CD4-positive, CD25-positive, alpha-beta regulatory T cell (primary cell): ENCODE results near the gene FILIP1. TPM values are rescaled to one million over a fixed set of nuclear protein-coding genes. Genes with fewer than 3 reads are reported as not detected.

ENCODE experiments used
- ATAC-seq, 2 donors: fragments of 150-1000 bp; cut with Tn5 transposase; one replicate each; pipeline ENCODE4 v1.10.0; 2021; ENCODE audit warnings: low read depth in 2 of 2, moderate number of reproducible peaks in 2 of 2, moderate library complexity in 1 of 2
- DNase-seq, 3 donors: peaks; one replicate each; pipeline versions ENCODE4 v3.0.0 to v3.0.0-alpha.2; 2012 to 2022; ENCODE audit warnings: mixed read lengths in 1 of 3
- H3K27ac ChIP-seq: one replicate; pipeline ENCODE4 v1.7.0; 2013; ENCODE audit warnings: mild to moderate bottlenecking, low read length; ENCODE audit not compliant: insufficient read depth, poor library complexity, severe bottlenecking
- H3K27me3 ChIP-seq: one replicate; pipeline ENCODE4 v1.7.0; 2013; ENCODE audit warnings: low read length; ENCODE audit not compliant: control insufficient read depth, insufficient read depth
- H3K36me3 ChIP-seq: one replicate; pipeline ENCODE4 v1.7.0; 2013; ENCODE audit warnings: mild to moderate bottlenecking, low read length, moderate library complexity; ENCODE audit not compliant: control insufficient read depth, insufficient read depth
- H3K4me1 ChIP-seq: 2 replicates; pipeline ENCODE4 v1.7.0; 2013; ENCODE audit warnings: mild to moderate bottlenecking, low read length; ENCODE audit not compliant: insufficient read depth, control insufficient read depth, poor library complexity, severe bottlenecking
- H3K4me3 ChIP-seq: one replicate; pipeline ENCODE4 v1.7.0; 2013; ENCODE audit warnings: low read depth, mild to moderate bottlenecking, low read length, moderate library complexity
- H3K9me3 ChIP-seq, 2 experiments: 1 replicate in 1 of 2; 2 replicates in 1 of 2; pipeline ENCODE4 v1.7.0; 2013; ENCODE audit warnings: low read length in 2 of 2, mild to moderate bottlenecking in 1 of 2, moderate library complexity in 1 of 2; ENCODE audit not compliant: control insufficient read depth in 2 of 2
- H3K27ac Mint-ChIP-seq, 3 donors: one replicate each; pipeline ENCODE4 v1.8.0; 2020 to 2022; ENCODE audit warnings: mild to moderate bottlenecking in 3 of 3, mixed read lengths in 3 of 3, moderate library complexity in 2 of 3
- H3K27me3 Mint-ChIP-seq: one replicate; pipeline ENCODE4 v1.8.0; 2022; ENCODE audit warnings: mild to moderate bottlenecking, mixed read lengths
- H3K36me3 Mint-ChIP-seq: one replicate; pipeline ENCODE4 v1.8.0; 2020; ENCODE audit warnings: mixed read lengths
- H3K4me1 Mint-ChIP-seq, 4 donors: one replicate each; pipeline ENCODE4 v1.8.0; 2020 to 2022; ENCODE audit warnings: mixed read lengths in 4 of 4, mild to moderate bottlenecking in 1 of 4
- H3K4me3 Mint-ChIP-seq, 4 donors: one replicate each; pipeline ENCODE4 v1.8.0; 2020 to 2022; ENCODE audit warnings: mild to moderate bottlenecking in 4 of 4, mixed read lengths in 4 of 4, moderate library complexity in 3 of 4
- H3K9me3 Mint-ChIP-seq, 7 donors: one replicate each; pipeline ENCODE4 v1.8.0; 2020 to 2022; ENCODE audit warnings: mixed read lengths in 7 of 7, mild to moderate bottlenecking in 3 of 7, moderate library complexity in 2 of 7
- polyA plus RNA-seq, 4 donors: library from polyadenylated mRNA; unstranded; fragments of 300-500 nt; fragmentation: Illumina TruSeq; gene quantifications; one replicate each; pipeline ENCODE4 v1.2.3, GENCODE V29; 2021
- total RNA-seq: library from RNA; stranded (reverse); gene quantifications from one replicate; pipeline ENCODE4 v1.2.3, GENCODE V29; 2022

FILIP1 gene
- total and polyA plus RNA-seq, 5 donors from 2014 or later: 0.02 TPM; not detected in 4

- Mint-ChIP-seq H3K4me1 (no peaks in the 10 kb centered on the region), H3K4me3 (no peak overlapping the region), H3K36me3 (no peaks in the 10 kb centered on the region), H3K27ac (no peak overlapping the region), H3K27me3 (peaks cover 10% of the 10 kb centered on the region), H3K9me3 (peaks cover 0 to 3% (median 1%) of the 10 kb centered on the region in 7 donors)
- Histone ChIP-seq H3K27ac (no peak overlapping the region), H3K9me3 (no peaks in the 10 kb centered on the region), H3K4me3 (no peak overlapping the region), H3K36me3 (no peaks in the 10 kb centered on the region), H3K4me1 (no peaks in the 10 kb centered on the region), H3K27me3 (no peaks in the 10 kb centered on the region)
- DNase-seq (no peak), ATAC-seq (no peak)
Observed at GRCh38 chr6:75372884-75373283, 120.7 kb downstream of the FILIP1 start.

GRCh38 chr6:75370011-75370410 is 123.6 kb downstream of the FILIP1 start:
- H3K9me3 ChIP-seq: no peaks in the 10 kb centered on the region
- ATAC-seq: no peak
- no peaks in the 10 kb centered on the region for H3K4me1 Mint-ChIP-seq
- H3K9me3 Mint-ChIP-seq: peaks cover 0 to 3% (median 1%) of the 10 kb centered on the region in 7 donors
- DNase-seq: no peak
- H3K27ac ChIP-seq: no peak overlapping the region
- no peaks in the 10 kb centered on the region for H3K36me3 Mint-ChIP-seq
- H3K4me1 ChIP-seq: no peaks in the 10 kb centered on the region
- no peak overlapping the region for H3K4me3 Mint-ChIP-seq
- H3K27me3 ChIP-seq: no peaks in the 10 kb centered on the region
- H3K4me3 ChIP-seq: no peak overlapping the region
- no peak overlapping the region for H3K27ac Mint-ChIP-seq
- peaks cover 9% of the 10 kb centered on the region for H3K27me3 Mint-ChIP-seq
- H3K36me3 ChIP-seq: no peaks in the 10 kb centered on the region

GRCh38 chr6:75368864-75369402 is 124.7 kb downstream of the FILIP1 start:
- no peaks in the 10 kb centered on the region for H3K9me3 ChIP-seq
- H3K27ac ChIP-seq: no peak overlapping the region
- H3K27me3 ChIP-seq: no peaks in the 10 kb centered on the region
- Mint-ChIP-seq H3K27me3 (peaks cover 9% of the 10 kb centered on the region), H3K4me1 (no peaks in the 10 kb centered on the region), H3K4me3 (no peak overlapping the region), H3K9me3 (peaks cover 0 to 3% (median 1%) of the 10 kb centered on the region in 7 donors), H3K27ac (no peak overlapping the region), H3K36me3 (no peaks in the 10 kb centered on the region)
- H3K4me3 ChIP-seq: no peak overlapping the region
- no peak for DNase-seq
- no peak for ATAC-seq
- H3K36me3 ChIP-seq: no peaks in the 10 kb centered on the region
- no peaks in the 10 kb centered on the region for H3K4me1 ChIP-seq

- Mint-ChIP-seq H3K4me1 (no peaks in the 10 kb centered on the region), H3K9me3 (peaks cover 0 to 3% (median 1%) of the 10 kb centered on the region in 7 donors), H3K27ac (no peak overlapping the region), H3K4me3 (no peak overlapping the region), H3K27me3 (peaks cover 9% of the 10 kb centered on the region), H3K36me3 (no peaks in the 10 kb centered on the region)
- H3K36me3 ChIP-seq: no peaks in the 10 kb centered on the region
- no peaks in the 10 kb centered on the region for H3K9me3 ChIP-seq
- H3K4me1 ChIP-seq: no peaks in the 10 kb centered on the region
- H3K27ac ChIP-seq: no peak overlapping the region
- H3K27me3 ChIP-seq: no peaks in the 10 kb centered on the region
- ATAC-seq: no peak
- DNase-seq: peak in 1 of 3 donors; percentile 16
- no peak overlapping the region for H3K4me3 ChIP-seq
Observed at GRCh38 chr6:75368151-75368779, 125.3 kb downstream of the FILIP1 start.

GRCh38 chr6:75363304-75363703 is 130.3 kb downstream of the FILIP1 start:
- Histone ChIP-seq H3K27me3 (no peaks in the 10 kb centered on the region), H3K4me1 (no peaks in the 10 kb centered on the region), H3K36me3 (no peaks in the 10 kb centered on the region), H3K4me3 (no peak overlapping the region), H3K27ac (no peak overlapping the region), H3K9me3 (no peaks in the 10 kb centered on the region)
- Mint-ChIP-seq H3K4me3 (no peak overlapping the region), H3K27ac (no peak overlapping the region), H3K36me3 (no peaks in the 10 kb centered on the region), H3K9me3 (no peaks in the 10 kb centered on the region), H3K4me1 (no peaks in the 10 kb centered on the region), H3K27me3 (peaks cover 5% of the 10 kb centered on the region)
- ATAC-seq: no peak
- no peak for DNase-seq

- Histone ChIP-seq H3K27ac (no peak overlapping the region), H3K9me3 (no peaks in the 10 kb centered on the region), H3K4me1 (no peaks in the 10 kb centered on the region), H3K27me3 (peaks cover 8% of the 10 kb centered on the region), H3K36me3 (no peaks in the 10 kb centered on the region), H3K4me3 (no peak overlapping the region)
- no peak for ATAC-seq
- DNase-seq: no peak
- H3K27me3 Mint-ChIP-seq: peaks cover 38% of the 10 kb centered on the region
- no peak overlapping the region for H3K4me3 Mint-ChIP-seq
- H3K36me3 Mint-ChIP-seq: no peaks in the 10 kb centered on the region
- H3K4me1 Mint-ChIP-seq: peaks cover 0 to 4% (median 1%) of the 10 kb centered on the region in 4 donors
- no peak overlapping the region for H3K27ac Mint-ChIP-seq
- H3K9me3 Mint-ChIP-seq: no peaks in the 10 kb centered on the region
Observed at GRCh38 chr6:75353644-75354043, 140.0 kb downstream of the FILIP1 start.

GRCh38 chr6:75351570-75351969 is 142.0 kb downstream of the FILIP1 start:
- Histone ChIP-seq H3K4me3 (no peak overlapping the region), H3K27ac (no peak overlapping the region), H3K9me3 (no peaks in the 10 kb centered on the region), H3K36me3 (no peaks in the 10 kb centered on the region), H3K27me3 (peaks cover 20% of the 10 kb centered on the region), H3K4me1 (no peaks in the 10 kb centered on the region)
- ATAC-seq (no peak), DNase-seq (no peak)
- H3K4me1 Mint-ChIP-seq: peaks cover 0 to 4% (median 1%) of the 10 kb centered on the region in 4 donors
- peaks cover 44% of the 10 kb centered on the region for H3K27me3 Mint-ChIP-seq
- H3K27ac Mint-ChIP-seq: no peak overlapping the region
- no peaks in the 10 kb centered on the region for H3K9me3 Mint-ChIP-seq
- no peak overlapping the region for H3K4me3 Mint-ChIP-seq
- no peaks in the 10 kb centered on the region for H3K36me3 Mint-ChIP-seq

- Histone ChIP-seq H3K4me1 (no peaks in the 10 kb centered on the region), H3K9me3 (no peaks in the 10 kb centered on the region), H3K4me3 (no peak overlapping the region), H3K36me3 (no peaks in the 10 kb centered on the region), H3K27ac (no peak overlapping the region), H3K27me3 (peaks cover 20% of the 10 kb centered on the region)
- Mint-ChIP-seq H3K27me3 (peaks cover 46% of the 10 kb centered on the region), H3K36me3 (no peaks in the 10 kb centered on the region), H3K9me3 (peaks cover 0 to under 1% (median 0%) of the 10 kb centered on the region in 7 donors), H3K27ac (no peak overlapping the region), H3K4me3 (no peak overlapping the region), H3K4me1 (peaks cover 0 to 4% (median 1%) of the 10 kb centered on the region in 4 donors)
- DNase-seq (no peak), ATAC-seq (no peak)
Observed at GRCh38 chr6:75350808-75351207, 142.8 kb downstream of the FILIP1 start.
